Vagina (tissue), 2 donors: Measurements from ENCODE around the gene JMJD4. TPM values are rescaled to one million over a fixed set of nuclear protein-coding genes. Genes with fewer than 3 reads are reported as not detected.

ENCODE experiments used
- DNase-seq, 2 donors: peaks; one replicate each; pipeline ENCODE4 v3.0.0-alpha.2; 2017; ENCODE audit errors: extremely low spot score in 2 of 2
- H3K27ac ChIP-seq: fragments of 200-600 bp; sonication (generic); one replicate; pipeline ENCODE4 v1.5.1; 2019
- H3K27me3 ChIP-seq: fragments of 200-600 bp; sonication (generic); one replicate; pipeline ENCODE4 v1.5.1; 2019
- H3K36me3 ChIP-seq, 2 donors: fragments of 200-600 bp; sonication (generic); one replicate each; pipeline ENCODE4 v1.5.1; 2017 to 2019
- H3K4me1 ChIP-seq: fragments of 200-600 bp; sonication (generic); one replicate; pipeline ENCODE4 v1.5.1; 2019
- H3K4me3 ChIP-seq, 2 donors: fragments of 200-600 bp; sonication (generic); 1 replicate in 1 of 2; 2 replicates in 1 of 2; pipeline ENCODE4 v1.5.1; 2016 to 2019
- H3K9me3 ChIP-seq: fragments of 200-600 bp; sonication (generic); one replicate; pipeline ENCODE4 v1.5.1; 2019
- CTCF ChIP-seq, 3 experiments: fragments of 450-650 bp in 2 of 3; fragments of 200-600 bp in 1 of 3; sonication (generic) in 1 of 3; IDR thresholded peaks; one replicate each; pipeline ENCODE4 v1.5.1; 2017 to 2019; ENCODE audit warnings: antibody characterized with exemption in 3 of 3, mild to moderate bottlenecking in 2 of 3, moderate library complexity in 2 of 3
- POLR2A ChIP-seq, 2 donors: fragments of 450-650 bp; IDR thresholded peaks; one replicate each; pipeline ENCODE4 v1.6.1; 2017; ENCODE audit warnings: antibody characterized with exemption in 2 of 2, mild to moderate bottlenecking in 2 of 2, moderate library complexity in 2 of 2
- POLR2AphosphoS5 ChIP-seq, 2 donors: sonication (generic); formaldehyde crosslinking; IDR thresholded peaks; one replicate each; pipeline ENCODE4 v1.9.0; 2017; ENCODE audit warnings: antibody characterized with exemption in 2 of 2, mild to moderate bottlenecking in 2 of 2, low read depth in 1 of 2; ENCODE audit not compliant: insufficient read depth in 1 of 2
- intact Hi-C: fragments of 100-400 bp; cut with DNase I; formaldehyde crosslinking; loops from one replicate; pipeline ENCODE4 v1.15.1; 2023
- total RNA-seq: library from RNA; depleted of rRNA; stranded (reverse); fragments of >200 nt; gene quantifications from one replicate; pipeline ENCODE4 v1.2.3, GENCODE V29; 2016

The JMJD4 gene
- total RNA-seq, 1 donor from 2014 or later: 18.2 TPM

- intact Hi-C loops: no loop called here
- Histone ChIP-seq H3K27me3 (no peaks in the 10 kb centered on the region), H3K9me3 (no peaks in the 10 kb centered on the region), H3K4me3 (no peak overlapping the region), H3K4me1 (peaks cover 25% of the 10 kb centered on the region), H3K27ac (no peak overlapping the region), H3K36me3 (peaks cover 0 to 7% of the 10 kb centered on the region in 2 donors)
- TF ChIP-seq CTCF (IDR thresholded peaks at IDR 0.05) (no peak), POLR2AphosphoS5 (IDR thresholded peaks at IDR 0.05; ENCODE audit: insufficient read depth in 1 of 2, low read depth in 1 of 2) (no peak), POLR2A (IDR thresholded peaks at IDR 0.05) (no peak)
- no peak for DNase-seq
Measured at GRCh38 chr1:227754958-227755357, 19.9 kb upstream of the JMJD4 start.

GRCh38 chr1:227753999-227754711, 19.1 kb upstream of the JMJD4 start:
- intact Hi-C loops: no loop called here
- no peaks in the 10 kb centered on the region for H3K9me3 ChIP-seq
- H3K4me1 ChIP-seq: peaks cover 19% of the 10 kb centered on the region
- no peaks in the 10 kb centered on the region for H3K36me3 ChIP-seq
- no peaks in the 10 kb centered on the region for H3K27me3 ChIP-seq
- H3K27ac ChIP-seq: no peak overlapping the region
- no peak for DNase-seq
- TF ChIP-seq POLR2AphosphoS5 (IDR thresholded peaks at IDR 0.05; ENCODE audit: insufficient read depth in 1 of 2, low read depth in 1 of 2) (no peak), CTCF (IDR thresholded peaks at IDR 0.05) (no peak), POLR2A (IDR thresholded peaks at IDR 0.05) (no peak)
- no peak overlapping the region for H3K4me3 ChIP-seq

- Histone ChIP-seq H3K9me3 (no peaks in the 10 kb centered on the region), H3K4me3 (no peak overlapping the region), H3K27ac (no peak overlapping the region), H3K27me3 (no peaks in the 10 kb centered on the region), H3K36me3 (peaks cover 0 to 8% of the 10 kb centered on the region in 2 donors), H3K4me1 (peaks cover 14% of the 10 kb centered on the region)
- no peak for DNase-seq
- no peak for TF ChIP-seq POLR2A (IDR thresholded peaks at IDR 0.05)
- no peak for TF ChIP-seq CTCF (IDR thresholded peaks at IDR 0.05)
- intact Hi-C loops: no loop called here
Measured at GRCh38 chr1:227749916-227750710, 15.0 kb upstream of the JMJD4 start.

GRCh38 chr1:227749225-227749624, 14.1 kb upstream of the JMJD4 start:
- no peak for TF ChIP-seq POLR2A (IDR thresholded peaks at IDR 0.05)
- TF ChIP-seq POLR2AphosphoS5 (IDR thresholded peaks at IDR 0.05; ENCODE audit: insufficient read depth in 1 of 2, low read depth in 1 of 2): no peak
- TF ChIP-seq CTCF (IDR thresholded peaks at IDR 0.05): no peak

More at GRCh38 chr1:227749225-227749624, 14.1 kb upstream of the JMJD4 start:
- DNase-seq: no peak
- intact Hi-C loops: no loop called here
- H3K27ac ChIP-seq: no peak overlapping the region
- peaks cover 0 to 8% of the 10 kb centered on the region in 2 donors for H3K36me3 ChIP-seq
- no peaks in the 10 kb centered on the region for H3K9me3 ChIP-seq
- peaks cover 18% of the 10 kb centered on the region for H3K4me1 ChIP-seq
- no peak overlapping the region for H3K4me3 ChIP-seq
- no peaks in the 10 kb centered on the region for H3K27me3 ChIP-seq
